Caco-2 (cell line): ENCODE results near the gene ABLIM2. TPM values are rescaled to one million over a fixed set of nuclear protein-coding genes. Genes with fewer than 3 reads are reported as not detected.

Experiments
- BruUV-seq: library from RNA; stranded (reverse); fragments of 400-500 nt; replicated peaks from 2 replicates; lab custom pipeline; 2021; lab: Mats Ljungman, UMichigan
- CTCF ChIA-PET: fragments of 300-600 bp; sonication (Branson Sonifier 250); formaldehyde crosslinking; loops from one replicate; lab custom pipeline; 2022; ENCODE audit warnings: antibody characterized with exemption; lab: Charles Lee
- POLR2A ChIA-PET: fragments of 300-600 bp; sonication (Branson Sonifier 250); formaldehyde crosslinking; loops from one replicate; lab custom pipeline; 2022; ENCODE audit warnings: antibody characterized with exemption; lab: Charles Lee
- DNase-seq, 2 experiments: peaks; one replicate each; pipeline versions ENCODE4 v3.0.0 to v3.0.0-alpha.2; 2020 to 2022
- H3K27me3 ChIP-seq: replicated peaks from 2 replicates; pipeline ENCODE4 v1.6.0; 2011; ENCODE audit warnings: low read length; ENCODE audit not compliant: control insufficient read depth, insufficient read depth
- H3K36me3 ChIP-seq: 2 replicates; pipeline ENCODE4 v1.5.1; 2011; ENCODE audit warnings: low read length; ENCODE audit not compliant: control insufficient read depth, insufficient read depth
- H3K4me1 ChIP-seq: fragments of 250-450 bp; sonication (Bioruptor Pico); 2 replicates; pipeline ENCODE4 v1.5.1; 2020; ENCODE audit warnings: mild to moderate bottlenecking
- H3K4me3 ChIP-seq: 2 replicates; pipeline ENCODE4 v1.5.1; 2011; ENCODE audit warnings: low read depth, mild to moderate bottlenecking, control low read depth, low read length
- H3K9me3 ChIP-seq: fragments of 250-450 bp; sonication (Bioruptor Pico); 2 replicates; pipeline ENCODE4 v1.5.1; 2020; ENCODE audit warnings: mild to moderate bottlenecking, moderate library complexity
- H3K27ac Mint-ChIP-seq: one replicate; pipeline ENCODE4 v1.8.0; 2022; ENCODE audit warnings: mixed read lengths; ENCODE audit not compliant: unreplicated experiment
- H3K27me3 Mint-ChIP-seq: one replicate; pipeline ENCODE4 v1.8.0; 2022; ENCODE audit warnings: mixed read lengths; ENCODE audit not compliant: insufficient read depth, unreplicated experiment
- H3K36me3 Mint-ChIP-seq: one replicate; pipeline ENCODE4 v1.8.0; 2022; ENCODE audit warnings: mild to moderate bottlenecking, mixed read lengths; ENCODE audit not compliant: insufficient read depth, unreplicated experiment
- H3K4me1 Mint-ChIP-seq: one replicate; pipeline ENCODE4 v1.8.0; 2022; ENCODE audit warnings: low read depth, mixed read lengths; ENCODE audit not compliant: unreplicated experiment
- H3K4me3 Mint-ChIP-seq: one replicate; pipeline ENCODE4 v1.8.0; 2022; ENCODE audit warnings: mild to moderate bottlenecking, moderate library complexity, mixed read lengths; ENCODE audit not compliant: unreplicated experiment
- H3K9me3 Mint-ChIP-seq: one replicate; pipeline ENCODE4 v1.8.0; 2022; ENCODE audit warnings: mixed read lengths; ENCODE audit not compliant: unreplicated experiment
- intact Hi-C: fragments of 100-400 bp; cut with micrococcal nuclease; formaldehyde crosslinking; loops from one replicate; pipeline ENCODE4 v1.10.0; 2022; ENCODE audit not compliant: unreplicated experiment
- total RNA-seq: library from RNA; stranded (reverse); gene quantifications from 2 replicates; pipeline ENCODE4 v1.2.3, GENCODE V29; 2022
- TF ChIP-seq, protein P1 (sequence below), 2 experiments: fragments of 200-600 bp in 1 of 2; IDR thresholded peaks; 1 replicate in 1 of 2; 2 replicates in 1 of 2; pipeline versions ENCODE4 v1.5.1 to v1.8.0; 2011 to 2022; ENCODE audit warnings: antibody characterized with exemption in 1 of 2, control low read depth in 1 of 2, inconsistent platforms in 1 of 2, low read depth in 1 of 2, low read length in 1 of 2, mild to moderate bottlenecking in 1 of 2, moderate library complexity in 1 of 2; ENCODE audit not compliant: insufficient read depth in 1 of 2, severe bottlenecking in 1 of 2, unreplicated experiment in 1 of 2

Gene ABLIM2
- total RNA-seq, 1 experiment from 2014 or later: 0.23 TPM

DNA sequence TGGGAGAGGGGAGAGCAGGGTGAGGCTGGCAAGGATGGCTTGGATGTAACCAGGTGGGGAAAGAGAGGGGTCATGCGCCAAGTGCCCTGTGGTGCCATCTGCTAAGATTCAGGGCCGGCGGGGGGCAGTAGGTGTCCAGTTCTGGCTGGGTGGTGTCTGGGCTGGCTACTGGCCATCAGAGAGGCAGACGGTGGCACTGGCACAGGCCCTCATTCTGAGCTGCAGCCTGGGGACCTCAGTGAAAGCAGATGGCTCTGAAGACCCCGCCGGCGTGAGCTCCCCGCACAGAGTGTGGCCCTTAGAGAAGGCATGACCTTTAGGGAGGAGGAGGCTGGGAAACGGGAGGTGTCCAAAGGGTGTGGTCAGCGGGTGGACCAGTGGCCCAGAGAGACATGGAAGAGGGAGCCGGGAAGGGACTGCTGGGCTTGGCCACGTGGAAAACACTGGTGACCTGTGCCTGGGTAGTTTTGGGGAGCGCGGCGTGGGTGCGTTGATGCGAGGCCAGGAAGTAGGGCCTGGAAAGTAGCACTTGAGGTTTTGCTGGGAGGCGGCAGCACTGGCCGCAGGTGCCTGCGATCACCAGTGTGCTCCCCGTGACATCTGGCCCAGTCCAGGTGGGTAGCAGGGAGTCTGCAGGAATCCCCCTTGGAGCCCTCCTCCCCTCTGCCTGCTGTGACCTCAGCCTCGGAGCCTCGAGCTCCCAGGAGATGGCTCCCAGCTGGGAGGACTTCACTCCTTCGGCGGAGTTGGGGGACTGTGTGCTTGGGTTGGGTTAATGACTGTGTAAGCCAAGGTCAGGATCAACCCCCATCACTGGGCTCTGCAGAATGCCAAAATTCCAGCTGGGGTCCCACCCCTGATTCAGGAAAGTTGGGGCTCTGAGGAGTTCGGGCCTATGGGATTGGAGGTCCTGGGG, 31.2 kb upstream of the ABLIM2 start:
- no peaks in the 10 kb centered on the region for H3K27me3 Mint-ChIP-seq
- TF ChIP-seq, protein P1, sequence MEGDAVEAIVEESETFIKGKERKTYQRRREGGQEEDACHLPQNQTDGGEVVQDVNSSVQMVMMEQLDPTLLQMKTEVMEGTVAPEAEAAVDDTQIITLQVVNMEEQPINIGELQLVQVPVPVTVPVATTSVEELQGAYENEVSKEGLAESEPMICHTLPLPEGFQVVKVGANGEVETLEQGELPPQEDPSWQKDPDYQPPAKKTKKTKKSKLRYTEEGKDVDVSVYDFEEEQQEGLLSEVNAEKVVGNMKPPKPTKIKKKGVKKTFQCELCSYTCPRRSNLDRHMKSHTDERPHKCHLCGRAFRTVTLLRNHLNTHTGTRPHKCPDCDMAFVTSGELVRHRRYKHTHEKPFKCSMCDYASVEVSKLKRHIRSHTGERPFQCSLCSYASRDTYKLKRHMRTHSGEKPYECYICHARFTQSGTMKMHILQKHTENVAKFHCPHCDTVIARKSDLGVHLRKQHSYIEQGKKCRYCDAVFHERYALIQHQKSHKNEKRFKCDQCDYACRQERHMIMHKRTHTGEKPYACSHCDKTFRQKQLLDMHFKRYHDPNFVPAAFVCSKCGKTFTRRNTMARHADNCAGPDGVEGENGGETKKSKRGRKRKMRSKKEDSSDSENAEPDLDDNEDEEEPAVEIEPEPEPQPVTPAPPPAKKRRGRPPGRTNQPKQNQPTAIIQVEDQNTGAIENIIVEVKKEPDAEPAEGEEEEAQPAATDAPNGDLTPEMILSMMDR (IDR thresholded peaks at IDR 0.05; ENCODE audit: insufficient read depth in 1 of 2, low read depth in 1 of 2, low read length in 1 of 2, severe bottlenecking in 1 of 2, unreplicated experiment in 1 of 2): no peak
- peaks cover 19% of the 10 kb centered on the region for H3K4me1 Mint-ChIP-seq
- no peaks in the 10 kb centered on the region; the same call in 1 of the 2 replicates for H3K9me3 ChIP-seq
- peaks cover 15% of the 10 kb centered on the region; the same call in 1 of the 2 replicates for H3K4me1 ChIP-seq
- no peak overlapping the region for H3K4me3 ChIP-seq
- H3K27ac Mint-ChIP-seq: no peak overlapping the region
- H3K27me3 ChIP-seq: no peaks in the 10 kb centered on the region
- no peak overlapping the region for H3K4me3 Mint-ChIP-seq
- intact Hi-C loops: no loop called here
- BruUV-seq: no TSS peak
- POLR2A ChIA-PET: no interaction called here
- no peak for DNase-seq
- no peaks in the 10 kb centered on the region for H3K36me3 ChIP-seq
- CTCF ChIA-PET: interaction anchor here (3.8 kb wide), 1 partner anchor 13 kb away, joined by 21 read pairs; no protein-coding TSS in a partner anchor
- H3K36me3 Mint-ChIP-seq: no peaks in the 10 kb centered on the region
- no peaks in the 10 kb centered on the region for H3K9me3 Mint-ChIP-seq

DNA sequence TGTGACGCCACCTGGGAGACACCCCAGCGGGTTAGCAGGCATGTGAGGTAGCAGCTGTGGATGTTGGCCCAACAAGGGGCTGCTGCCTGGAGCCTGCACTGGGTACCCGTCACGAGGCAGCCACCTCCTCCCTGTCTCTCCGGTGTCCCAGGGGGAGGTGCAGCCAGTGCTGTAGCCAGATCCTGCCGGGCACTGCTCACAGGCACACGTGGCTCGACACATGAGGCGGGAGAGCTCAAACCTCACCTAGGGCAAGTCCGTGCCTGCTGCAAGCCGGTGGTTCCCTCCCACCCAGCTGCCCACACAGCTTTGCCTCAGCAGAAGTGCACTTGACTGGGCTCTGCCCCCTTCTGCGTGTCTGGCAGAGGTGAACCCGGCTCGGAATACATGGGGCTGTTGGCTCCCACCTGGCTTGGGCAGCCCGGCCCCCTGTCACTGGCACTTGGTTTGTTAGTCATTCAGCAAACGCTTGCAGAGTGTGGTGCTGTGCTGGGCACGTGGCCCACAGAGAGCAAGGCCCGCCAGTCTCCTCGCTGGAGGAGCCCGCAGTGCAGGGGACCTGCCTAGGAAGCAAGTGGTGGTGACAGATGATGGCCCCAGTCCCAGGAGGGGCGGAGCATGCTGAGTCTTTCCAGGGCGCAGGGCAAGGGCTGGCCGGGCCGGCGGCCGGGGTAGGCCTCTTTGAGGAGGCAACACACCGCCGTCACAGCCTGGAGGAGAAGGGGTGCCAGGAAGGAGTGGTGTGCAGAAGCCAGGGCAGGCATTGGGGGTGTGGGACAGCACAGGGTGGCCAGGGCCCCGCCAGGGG, 30.3 kb upstream of the ABLIM2 start:
- no peak overlapping the region for H3K27ac Mint-ChIP-seq
- no peak overlapping the region for H3K4me3 ChIP-seq
- CTCF ChIA-PET: interaction anchor here (3.8 kb wide), 1 partner anchor 12 kb away, joined by 21 read pairs; no protein-coding TSS in a partner anchor
- no peaks in the 10 kb centered on the region for H3K27me3 ChIP-seq
- no peaks in the 10 kb centered on the region for H3K36me3 Mint-ChIP-seq
- POLR2A ChIA-PET: no interaction called here
- intact Hi-C loops: no loop called here
- BruUV-seq: no TSS peak
- no peak overlapping the region for H3K4me3 Mint-ChIP-seq
- H3K4me1 ChIP-seq: peaks cover 19% of the 10 kb centered on the region
- no peaks in the 10 kb centered on the region; the same call in 1 of the 2 replicates for H3K9me3 ChIP-seq
- DNase-seq: no peak
- TF ChIP-seq, protein P1 (IDR thresholded peaks at IDR 0.05; ENCODE audit: insufficient read depth in 1 of 2, low read depth in 1 of 2, low read length in 1 of 2, severe bottlenecking in 1 of 2, unreplicated experiment in 1 of 2): no peak
- H3K4me1 Mint-ChIP-seq: peaks cover 20% of the 10 kb centered on the region
- H3K27me3 Mint-ChIP-seq: no peaks in the 10 kb centered on the region
- no peaks in the 10 kb centered on the region for H3K9me3 Mint-ChIP-seq
- H3K36me3 ChIP-seq: no peaks in the 10 kb centered on the region

DNA sequence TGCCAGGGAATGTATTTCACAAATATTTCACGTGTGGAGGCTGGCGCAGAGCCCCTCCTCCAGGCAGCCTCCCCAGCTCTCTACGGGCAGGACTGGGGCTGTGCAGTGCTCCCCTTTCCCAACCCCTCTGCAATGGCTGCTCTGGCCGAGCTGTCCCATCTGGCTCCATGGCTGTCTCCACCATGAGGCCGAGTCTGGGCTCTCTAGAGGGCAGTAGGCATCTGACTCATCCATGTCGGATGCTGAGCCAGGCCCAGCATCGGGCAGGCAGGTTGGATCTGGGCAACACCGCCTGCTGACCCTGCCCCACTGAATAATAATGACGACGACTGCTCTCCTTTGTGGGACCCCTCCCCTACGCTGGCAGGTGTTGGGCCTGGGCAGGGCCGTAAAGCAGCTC, 29.5 kb upstream of the ABLIM2 start:
- Mint-ChIP-seq H3K27me3 (no peaks in the 10 kb centered on the region), H3K36me3 (peaks cover 4% of the 10 kb centered on the region), H3K27ac (no peak overlapping the region), H3K4me3 (no peak overlapping the region), H3K4me1 (peaks cover 19% of the 10 kb centered on the region), H3K9me3 (no peaks in the 10 kb centered on the region)
- Histone ChIP-seq H3K9me3 (no peaks in the 10 kb centered on the region; the same call in 1 of the 2 replicates), H3K36me3 (no peaks in the 10 kb centered on the region), H3K27me3 (no peaks in the 10 kb centered on the region), H3K4me1 (peaks cover 20% of the 10 kb centered on the region), H3K4me3 (no peak overlapping the region)
- CTCF ChIA-PET: interaction anchor here (1.0 kb wide), 1 partner anchor 11 kb away, joined by 4 read pairs; no protein-coding TSS in a partner anchor
- POLR2A ChIA-PET: no interaction called here
- BruUV-seq: no TSS peak
- TF ChIP-seq, protein P1 (IDR thresholded peaks at IDR 0.05; ENCODE audit: insufficient read depth in 1 of 2, low read depth in 1 of 2, low read length in 1 of 2, severe bottlenecking in 1 of 2, unreplicated experiment in 1 of 2): no peak
- DNase-seq: no peak
- intact Hi-C loops: no loop called here
